ENCODE data around the gene LLGL1.

Gene LLGL1

GRCh38 chr17:18253947-18254821 is 28.7 kb downstream of the LLGL1 start:
- H3K27ac ChIP-seq: no peak overlapping the region
- TF ChIP-seq CTCF (conservative IDR thresholded peaks at IDR 0.05): no peak

- TF ChIP-seq CTCF (conservative IDR thresholded peaks at IDR 0.05): no peak
These were observed 29.6 kb downstream of the LLGL1 start for GRCh38 chr17:18254888-18255649.

GRCh38 chr17:18256351-18256750 is 30.9 kb downstream of the LLGL1 start:
- TF ChIP-seq CTCF (conservative IDR thresholded peaks at IDR 0.05): no peak
- peak overlapping the region; percentile 91 for H3K27ac ChIP-seq

More at GRCh38 chr17:18254888-18255649, 29.6 kb downstream of the LLGL1 start:
- no peak overlapping the region for H3K27ac ChIP-seq

- H3K27ac ChIP-seq: peak overlapping the region; percentile 91
- TF ChIP-seq CTCF (conservative IDR thresholded peaks at IDR 0.05): no peak
These were observed 31.3 kb downstream of the LLGL1 start for GRCh38 chr17:18256776-18257175.

- no peak for TF ChIP-seq CTCF (conservative IDR thresholded peaks at IDR 0.05)
- H3K27ac ChIP-seq: peak overlapping the region; percentile 91
These were observed 32.0 kb downstream of the LLGL1 start for GRCh38 chr17:18257268-18257981.

- H3K27ac ChIP-seq: peak overlapping the region; percentile 91
- TF ChIP-seq CTCF (conservative IDR thresholded peaks at IDR 0.05): no peak
These were observed 32.5 kb downstream of the LLGL1 start for GRCh38 chr17:18257982-18258355.

Measured in VCaP (cell line).